ENCODE measurements around the gene SYTL3.
"Not testable (repeated sequence)": the region's sequence is repeated elsewhere in the genome, so short reads cannot be mapped to it uniquely, and the experiment has no call there.

Gene SYTL3

GRCh38 chr6:158688860-158689259 is 39.0 kb downstream of the SYTL3 start:
- no peak for DNase-seq (ENCODE audit: low read depth, low spot score)

- DNase-seq (ENCODE audit: low read depth, low spot score): no peak
Observed at GRCh38 chr6:158694913-158695312, 45.1 kb downstream of the SYTL3 start.

- no peak for DNase-seq (ENCODE audit: low read depth, low spot score)
Observed at GRCh38 chr6:158697811-158698210, 48.0 kb downstream of the SYTL3 start.

- DNase-seq (ENCODE audit: low read depth, low spot score): no peak
Observed at GRCh38 chr6:158698931-158699330, 49.1 kb downstream of the SYTL3 start.

GRCh38 chr6:158701268-158701667 is 51.4 kb downstream of the SYTL3 start:
- not testable (repeated sequence) for DNase-seq (ENCODE audit: low read depth, low spot score)

GRCh38 chr6:158703111-158703836 is 53.4 kb downstream of the SYTL3 start:
- DNase-seq (ENCODE audit: low read depth, low spot score): no peak

- DNase-seq (ENCODE audit: low read depth, low spot score): peak; percentile 88
Observed at GRCh38 chr6:158703837-158704822, 54.3 kb downstream of the SYTL3 start.

- peak; percentile 8 for DNase-seq (ENCODE audit: low read depth, low spot score)
Observed at GRCh38 chr6:158705386-158706126, 55.7 kb downstream of the SYTL3 start.

GRCh38 chr6:158706369-158706982 is 56.6 kb downstream of the SYTL3 start:
- peak; percentile 81 for DNase-seq (ENCODE audit: low read depth, low spot score)

GRCh38 chr6:158707120-158707820 is 57.4 kb downstream of the SYTL3 start:
- DNase-seq (ENCODE audit: low read depth, low spot score): peak; percentile 81

- peak; percentile 23 for DNase-seq (ENCODE audit: low read depth, low spot score)
Observed at GRCh38 chr6:158707821-158708195, 58.0 kb downstream of the SYTL3 start.

GRCh38 chr6:158708239-158708638 is 58.4 kb downstream of the SYTL3 start:
- DNase-seq (ENCODE audit: low read depth, low spot score): no peak

GRCh38 chr6:158709809-158710208 is 60.0 kb downstream of the SYTL3 start:
- no peak for DNase-seq (ENCODE audit: low read depth, low spot score)

- DNase-seq (ENCODE audit: low read depth, low spot score): peak; percentile 68
Observed at GRCh38 chr6:158711264-158711663, 61.4 kb downstream of the SYTL3 start.

GRCh38 chr6:158713469-158713868 is 63.6 kb downstream of the SYTL3 start:
- DNase-seq (ENCODE audit: low read depth, low spot score): no peak

GRCh38 chr6:158714706-158715105 is 64.9 kb downstream of the SYTL3 start:
- DNase-seq (ENCODE audit: low read depth, low spot score): no peak

GRCh38 chr6:158715330-158716311 is 65.8 kb downstream of the SYTL3 start:
- DNase-seq (ENCODE audit: low read depth, low spot score): peak; percentile 34

GRCh38 chr6:158717341-158718330 is 67.8 kb downstream of the SYTL3 start:
- no peak for DNase-seq (ENCODE audit: low read depth, low spot score)

All from ELF-1 (cell line).